ENCODE results near the gene ZNF664. TPM values are rescaled to one million over a fixed set of nuclear protein-coding genes. Genes with fewer than 3 reads are reported as not detected.

Gene ZNF664
- total RNA-seq, 1 experiment from 2014 or later = 124 TPM

DNA sequence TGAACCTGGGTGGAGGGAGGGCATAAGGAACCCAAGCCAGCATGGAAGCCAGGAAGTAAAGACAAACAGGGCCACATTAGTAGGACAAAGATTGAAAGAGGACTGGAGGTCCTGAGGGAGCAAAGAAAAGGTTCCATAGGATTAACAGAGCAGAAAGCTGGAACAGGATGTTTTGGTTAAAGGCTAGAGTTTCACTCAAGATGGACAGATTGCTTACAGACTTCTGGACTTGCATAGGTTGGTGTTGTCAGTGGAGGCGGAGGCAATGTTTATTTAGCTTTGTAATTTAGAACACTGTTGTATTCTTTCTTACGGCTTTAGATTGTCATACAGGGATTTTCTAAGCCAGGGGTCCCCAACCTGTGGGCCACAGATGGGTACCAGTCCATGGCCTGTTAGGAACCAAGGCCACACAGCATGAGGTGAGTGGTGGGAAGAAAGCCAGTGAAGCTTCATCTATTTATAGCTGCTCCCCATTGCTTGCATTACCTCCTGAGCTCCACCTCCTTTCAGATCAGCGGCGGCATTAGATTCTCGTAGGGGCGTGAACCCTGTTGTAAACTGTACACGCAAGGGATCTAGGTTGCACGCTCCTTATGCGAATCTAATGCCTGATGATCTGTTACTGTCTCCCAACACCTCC lies 31.3 kb downstream of the ZNF664 start (continued):
- TF ChIP-seq, protein P1, sequence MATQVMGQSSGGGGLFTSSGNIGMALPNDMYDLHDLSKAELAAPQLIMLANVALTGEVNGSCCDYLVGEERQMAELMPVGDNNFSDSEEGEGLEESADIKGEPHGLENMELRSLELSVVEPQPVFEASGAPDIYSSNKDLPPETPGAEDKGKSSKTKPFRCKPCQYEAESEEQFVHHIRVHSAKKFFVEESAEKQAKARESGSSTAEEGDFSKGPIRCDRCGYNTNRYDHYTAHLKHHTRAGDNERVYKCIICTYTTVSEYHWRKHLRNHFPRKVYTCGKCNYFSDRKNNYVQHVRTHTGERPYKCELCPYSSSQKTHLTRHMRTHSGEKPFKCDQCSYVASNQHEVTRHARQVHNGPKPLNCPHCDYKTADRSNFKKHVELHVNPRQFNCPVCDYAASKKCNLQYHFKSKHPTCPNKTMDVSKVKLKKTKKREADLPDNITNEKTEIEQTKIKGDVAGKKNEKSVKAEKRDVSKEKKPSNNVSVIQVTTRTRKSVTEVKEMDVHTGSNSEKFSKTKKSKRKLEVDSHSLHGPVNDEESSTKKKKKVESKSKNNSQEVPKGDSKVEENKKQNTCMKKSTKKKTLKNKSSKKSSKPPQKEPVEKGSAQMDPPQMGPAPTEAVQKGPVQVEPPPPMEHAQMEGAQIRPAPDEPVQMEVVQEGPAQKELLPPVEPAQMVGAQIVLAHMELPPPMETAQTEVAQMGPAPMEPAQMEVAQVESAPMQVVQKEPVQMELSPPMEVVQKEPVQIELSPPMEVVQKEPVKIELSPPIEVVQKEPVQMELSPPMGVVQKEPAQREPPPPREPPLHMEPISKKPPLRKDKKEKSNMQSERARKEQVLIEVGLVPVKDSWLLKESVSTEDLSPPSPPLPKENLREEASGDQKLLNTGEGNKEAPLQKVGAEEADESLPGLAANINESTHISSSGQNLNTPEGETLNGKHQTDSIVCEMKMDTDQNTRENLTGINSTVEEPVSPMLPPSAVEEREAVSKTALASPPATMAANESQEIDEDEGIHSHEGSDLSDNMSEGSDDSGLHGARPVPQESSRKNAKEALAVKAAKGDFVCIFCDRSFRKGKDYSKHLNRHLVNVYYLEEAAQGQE (IDR thresholded peaks at IDR 0.05; ENCODE audit: low read depth) = no peak
- TF ChIP-seq ELF1 (IDR thresholded peaks at IDR 0.05; ENCODE audit: borderline replicate concordance, low read depth) = no peak
- TF ChIP-seq SRF (IDR thresholded peaks at IDR 0.05; ENCODE audit: low read depth) = no peak
- TF ChIP-seq ZFX (IDR thresholded peaks at IDR 0.05) = no peak

DNA sequence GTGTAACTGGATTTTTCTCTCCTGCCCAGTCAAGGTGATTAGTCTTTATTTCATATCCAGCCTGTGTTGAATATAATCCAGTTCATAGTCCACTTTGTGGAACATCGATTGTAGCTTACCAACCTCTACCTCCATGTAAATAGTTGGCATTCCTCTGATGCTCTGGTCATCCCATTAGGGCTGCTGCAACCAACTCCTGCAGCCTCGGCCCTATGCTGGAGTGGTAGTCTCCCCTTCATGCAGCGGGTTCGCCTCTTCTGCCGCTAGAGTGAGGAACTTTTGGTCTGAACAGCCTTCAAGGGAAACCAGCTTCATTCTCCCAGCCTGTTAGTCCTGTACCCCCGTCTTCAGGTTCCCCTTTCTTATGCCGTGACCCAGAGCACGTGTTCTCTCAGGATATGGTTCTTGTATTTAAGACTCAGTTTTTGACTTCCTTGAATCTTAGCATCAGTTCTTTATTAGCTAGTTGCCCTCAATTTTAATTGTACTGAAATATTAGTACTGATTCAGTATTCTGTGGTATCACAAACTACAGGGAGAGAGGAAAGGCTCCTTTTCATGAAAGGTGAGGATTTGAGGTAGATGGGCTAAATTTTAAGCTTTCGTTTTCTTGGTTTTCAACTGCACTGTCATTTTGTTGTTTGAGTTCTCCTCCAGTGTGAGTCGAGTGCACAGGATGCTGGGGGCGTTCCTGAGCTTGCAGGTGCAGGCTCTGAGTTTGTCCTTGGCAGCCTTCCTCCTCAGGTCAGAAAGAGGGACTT lies 33.2 kb downstream of the ZNF664 start:
- BruUV-seq (replicated peaks) = no TSS peak

More for the DNA sequence above, 33.2 kb downstream of the ZNF664 start:
- Histone ChIP-seq H3K27ac (ENCODE audit: low read depth, low read length) (no peak overlapping the region), H4K20me1 (ENCODE audit: insufficient read depth) (peaks cover 8% of the 10 kb centered on the region; the same call in 1 of the 2 replicates), H3K9me3 (ENCODE audit: control insufficient read depth in 1 of 2, insufficient read depth in 1 of 2, low read depth in 1 of 2, low read length in 2 of 2) (no peaks in the 10 kb centered on the region), H3K4me3 (replicated peaks in 1 of 2; ENCODE audit: low read depth in 1 of 2, low read length in 2 of 2) (no peak overlapping the region), H3K27me3 (ENCODE audit: insufficient read depth, low read length) (no peaks in the 10 kb centered on the region), H3K36me3 (ENCODE audit: control insufficient read depth in 1 of 2, insufficient read depth in 2 of 2, low read length in 2 of 2) (peaks cover 0 to 15% of the 10 kb centered on the region in 2 experiments; a peak in 2 of 4 replicates), H3K4me1 (ENCODE audit: control insufficient read depth in 1 of 2, insufficient read depth in 2 of 2, low read length in 2 of 2) (no peaks in the 10 kb centered on the region), H3K79me2 (ENCODE audit: insufficient read depth, low read length) (peaks cover 37% of the 10 kb centered on the region), H3K9me2 (ENCODE audit: insufficient read depth) (no peaks in the 10 kb centered on the region), H2AFZ (ENCODE audit: low read depth, low read length, poor library complexity, severe bottlenecking) (no peak overlapping the region), H3K4me2 (ENCODE audit: low read length) (no peak overlapping the region), H3K9ac (ENCODE audit: low read length) (no peak overlapping the region)
- ChIA-PET POLR2A (no interaction called here), RAD21 (ENCODE audit: low non-redundant PET in 1 of 2, low total read pairs in 2 of 2, uncharacterized antibody in 2 of 2, unreplicated experiment in 2 of 2) (no interaction called here), CTCF (no interaction called here)
- TF ChIP-seq, protein P2, sequence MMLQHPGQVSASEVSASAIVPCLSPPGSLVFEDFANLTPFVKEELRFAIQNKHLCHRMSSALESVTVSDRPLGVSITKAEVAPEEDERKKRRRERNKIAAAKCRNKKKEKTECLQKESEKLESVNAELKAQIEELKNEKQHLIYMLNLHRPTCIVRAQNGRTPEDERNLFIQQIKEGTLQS (IDR thresholded peaks at IDR 0.05) = no peak
- TF ChIP-seq EZH2phosphoT487 (IDR thresholded peaks at IDR 0.05; ENCODE audit: borderline replicate concordance) (no peak), CBX3 (IDR thresholded peaks at IDR 0.05; ENCODE audit: low read depth) (no peak)
- DNase-seq (ENCODE audit: low read depth, low spot score) = no peak
- intact Hi-C loops (cut with micrococcal nuclease) = no loop called here
- ATAC-seq = no peak

All from HCT116 (cell line).